ENCODE measurements around the gene DTD1.

DTD1 gene, protein sequence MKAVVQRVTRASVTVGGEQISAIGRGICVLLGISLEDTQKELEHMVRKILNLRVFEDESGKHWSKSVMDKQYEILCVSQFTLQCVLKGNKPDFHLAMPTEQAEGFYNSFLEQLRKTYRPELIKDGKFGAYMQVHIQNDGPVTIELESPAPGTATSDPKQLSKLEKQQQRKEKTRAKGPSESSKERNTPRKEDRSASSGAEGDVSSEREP

DNA sequence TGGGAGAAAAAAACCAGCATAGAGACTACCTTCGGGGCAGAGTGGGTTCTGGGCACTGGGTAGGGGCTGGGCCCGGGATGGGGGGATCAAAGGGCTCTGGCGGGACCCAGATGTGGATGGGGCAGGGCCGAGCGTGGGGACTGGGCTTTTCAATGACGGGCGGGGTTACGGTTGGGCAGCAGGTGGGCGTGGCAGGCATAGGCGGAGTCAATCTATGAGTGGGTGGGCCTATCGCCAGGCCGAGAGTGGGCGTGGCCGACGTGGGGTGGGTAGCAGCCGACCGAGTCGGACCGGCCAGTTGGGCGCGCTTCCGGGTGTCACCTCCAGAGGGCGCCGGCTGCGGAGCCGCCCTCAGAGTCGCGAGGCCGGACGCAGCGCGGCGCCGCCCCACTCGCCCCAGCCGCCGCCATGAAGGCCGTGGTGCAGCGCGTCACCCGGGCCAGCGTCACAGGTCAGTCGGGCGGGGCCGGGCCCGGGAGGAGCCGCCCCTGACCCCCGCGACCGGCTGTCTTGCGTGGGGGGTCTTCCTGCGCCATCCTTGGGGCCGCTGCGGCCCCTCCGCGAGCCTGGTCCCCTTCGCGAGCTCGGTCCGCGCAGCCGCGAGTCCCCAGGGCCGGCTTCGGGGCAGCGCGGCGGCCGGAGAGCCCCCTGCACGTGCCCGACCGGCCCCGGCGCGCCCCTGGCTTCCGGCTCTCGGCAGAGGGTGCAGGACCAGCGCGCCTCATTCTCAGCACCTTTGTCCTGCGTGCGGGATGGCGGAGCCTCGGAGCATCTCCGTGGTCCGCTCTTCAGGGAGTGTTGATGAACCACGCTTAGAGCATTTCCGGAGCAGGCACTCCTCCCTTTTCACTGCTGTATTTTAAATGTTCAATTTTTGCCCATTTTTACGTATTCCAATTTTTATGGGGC is at the start of gene DTD1:
DTD1 (plus strand) TSS at position 390 of the 909 bp plus-strand sequence; CDS start at position 409, 19 bp downstream.
- peak; percentile 93 for DNase-seq

DNA sequence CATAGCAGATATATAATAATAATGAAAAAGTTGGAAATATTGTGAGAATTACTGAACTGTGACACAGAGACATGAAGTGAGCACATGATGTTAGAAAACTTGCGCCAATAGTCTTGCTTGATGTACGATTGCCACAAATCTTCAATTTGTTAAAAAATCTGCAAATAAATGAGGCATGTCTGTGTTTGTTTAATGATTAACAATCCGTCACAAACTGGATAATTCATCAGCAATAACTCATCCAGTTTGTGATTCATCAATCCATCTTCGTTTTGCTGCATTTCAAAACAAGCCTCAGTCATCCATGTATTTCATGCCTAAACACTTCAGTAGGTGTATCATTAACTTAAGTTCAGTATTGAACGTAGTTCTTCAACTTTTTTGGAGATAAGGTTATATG is 46.1 kb upstream of the DTD1 start:
- DNase-seq = no peak

DNA sequence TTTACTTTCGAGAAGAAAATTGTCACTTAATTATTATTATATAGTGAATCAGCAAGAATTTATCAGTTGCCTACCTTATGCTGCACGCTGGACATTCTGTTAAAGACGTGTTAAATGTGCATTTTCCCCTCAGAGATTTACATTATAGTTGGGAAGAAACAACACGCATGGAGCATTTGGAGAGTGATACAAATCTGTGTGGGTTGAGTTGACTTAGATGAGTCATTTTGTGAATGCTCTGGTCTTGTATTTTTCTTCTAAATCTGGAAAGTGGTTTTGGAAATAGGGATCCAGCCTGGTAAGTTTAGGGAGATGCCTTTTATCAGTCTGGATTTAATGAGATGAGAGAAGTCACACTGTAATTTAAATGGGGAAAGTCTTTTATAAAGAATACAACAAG is 44.6 kb upstream of the DTD1 start:
- DNase-seq = no peak

DNA sequence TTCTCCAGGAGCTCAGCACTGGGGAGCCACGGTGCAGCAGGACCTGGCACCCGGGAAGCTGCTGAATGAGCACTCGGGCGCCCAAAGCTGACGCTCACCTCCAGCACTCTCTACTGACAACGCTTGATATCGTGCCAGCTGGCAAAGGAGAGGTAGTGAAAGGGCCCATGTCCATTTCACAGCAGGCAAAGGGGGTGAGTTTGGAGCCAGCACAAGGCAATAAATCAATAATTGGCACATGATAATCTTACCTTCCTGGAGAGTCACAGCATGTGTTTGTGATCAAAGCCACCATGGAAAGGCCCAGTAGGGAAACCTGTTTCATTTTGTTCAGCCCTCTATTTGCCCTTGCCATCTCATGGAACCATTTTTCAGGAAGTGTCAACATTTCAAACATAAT is 43.9 kb upstream of the DTD1 start:
- DNase-seq = peak; percentile 99

DNA sequence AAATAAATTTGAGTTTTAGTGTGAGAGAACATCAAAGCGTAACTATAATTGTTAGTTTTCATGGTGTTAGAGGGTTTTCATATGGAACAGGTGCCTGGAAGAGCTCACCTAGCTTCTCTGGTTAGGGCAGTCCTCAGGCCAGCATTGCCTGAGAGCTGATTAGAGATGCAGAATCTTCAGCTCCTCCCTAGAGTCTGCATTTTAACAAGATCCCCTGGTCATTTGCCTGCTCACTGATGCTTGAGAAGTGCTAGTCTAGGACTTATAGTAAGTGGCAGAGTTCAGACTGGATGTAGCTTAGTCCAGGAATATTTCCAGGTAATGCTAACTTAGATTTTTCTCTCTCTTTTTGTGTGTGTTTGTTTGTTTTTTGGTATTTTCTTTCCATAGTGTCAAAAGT is 42.3 kb upstream of the DTD1 start:
- peak; percentile 14 for DNase-seq

DNA sequence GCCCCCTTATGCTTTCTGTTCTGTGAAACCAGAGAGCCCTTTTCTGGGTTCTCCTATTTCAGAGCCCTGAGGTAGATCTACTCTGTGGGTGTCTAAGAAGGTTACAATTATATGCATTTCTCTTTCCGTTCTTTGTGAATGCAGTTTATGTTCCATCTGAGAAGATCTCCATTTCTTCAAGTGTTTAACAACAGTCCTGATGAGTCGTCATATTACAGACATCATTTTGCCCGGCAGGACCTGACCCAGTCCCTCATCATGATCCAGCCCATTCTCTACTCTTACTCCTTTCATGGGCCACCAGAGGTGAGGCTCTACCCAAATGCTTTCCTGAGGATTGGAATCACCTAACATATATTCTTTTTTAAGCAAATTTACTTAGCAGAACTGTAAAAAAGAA is 39.4 kb upstream of the DTD1 start:
- no peak for DNase-seq

DNA sequence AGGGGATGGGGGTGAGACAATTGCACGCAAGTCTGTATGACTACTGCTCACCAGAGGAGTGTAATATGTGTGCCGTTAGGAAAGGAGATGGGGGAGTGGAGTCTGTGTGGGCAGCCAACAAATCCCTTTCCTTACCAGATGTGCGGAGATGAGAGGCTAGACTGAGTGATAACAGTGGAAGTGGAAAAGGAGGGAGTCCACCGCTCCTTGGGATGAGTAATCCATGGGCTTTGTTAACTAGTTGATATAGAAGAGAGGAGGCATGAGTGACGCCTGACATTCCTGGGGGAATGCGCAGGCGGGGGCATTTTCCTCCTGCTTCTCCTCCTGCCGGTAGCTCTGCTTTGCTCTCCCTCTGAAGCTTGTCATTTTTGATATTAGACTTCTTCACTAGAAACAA is 34.1 kb upstream of the DTD1 start:
- no peak for DNase-seq

DNA sequence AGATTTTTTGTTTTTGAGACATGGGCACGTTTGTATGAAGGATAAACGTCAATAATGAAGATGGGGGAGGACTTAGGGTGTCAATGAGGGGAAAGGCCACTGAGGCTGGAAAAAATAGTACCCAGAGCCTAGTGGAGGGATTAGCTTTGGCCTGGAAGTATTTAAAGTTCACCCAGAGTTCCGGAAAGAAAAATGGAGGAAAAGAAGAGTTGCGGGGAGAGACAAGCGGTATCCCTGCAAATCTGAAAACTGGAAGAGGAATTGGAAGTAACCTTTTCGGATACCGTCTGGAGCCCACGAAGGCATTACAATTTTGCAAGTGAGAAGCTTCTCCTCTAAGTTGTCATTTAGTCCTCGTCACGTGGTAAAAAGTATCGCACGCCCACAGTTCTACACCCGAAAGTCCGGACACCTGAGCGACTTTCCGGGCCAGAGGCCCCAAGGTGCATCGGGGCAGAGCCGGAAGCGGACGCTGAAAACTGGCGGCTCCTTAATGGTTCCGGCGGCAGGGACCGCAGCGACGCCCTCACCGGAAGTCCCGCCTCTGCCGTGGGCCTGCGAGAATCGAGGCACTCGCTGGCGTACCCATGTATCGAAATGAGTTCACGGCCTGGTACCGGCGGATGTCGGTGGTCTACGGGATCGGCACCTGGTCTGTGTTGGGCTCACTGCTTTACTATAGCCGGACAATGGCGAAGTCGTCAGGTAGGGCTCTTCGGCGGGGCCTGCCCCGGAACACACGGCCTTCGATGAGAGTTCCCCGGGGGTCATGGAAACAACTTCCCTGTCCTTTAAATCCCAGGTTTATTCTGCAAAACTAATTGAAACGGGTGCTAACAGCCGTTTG is 20.7 kb upstream of the DTD1 start, which contains the start of gene SMIM26:
SMIM26 (plus strand) TSS at position 541 of the 847 bp plus-strand sequence; CDS start at position 588, 47 bp downstream.
- DNase-seq = peak; percentile 95

DNA sequence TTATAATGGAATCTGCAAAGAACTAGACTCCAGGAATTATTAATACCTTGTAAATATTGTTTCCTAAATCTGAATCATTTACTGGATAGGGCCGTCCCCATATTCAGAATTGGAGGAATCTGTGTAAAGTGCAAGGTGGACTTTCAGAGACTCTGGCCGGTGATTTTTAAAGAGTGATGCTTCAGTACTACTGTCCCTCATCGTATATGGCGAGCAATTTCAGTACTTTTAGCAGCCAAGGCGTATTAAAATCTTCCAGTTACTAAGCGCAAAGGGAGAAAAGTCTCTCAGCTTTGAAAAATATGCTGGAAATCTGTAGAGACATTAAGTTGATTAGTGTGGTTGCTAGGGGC is 20.1 kb upstream of the DTD1 start:
- peak; percentile 31 for DNase-seq

DNA sequence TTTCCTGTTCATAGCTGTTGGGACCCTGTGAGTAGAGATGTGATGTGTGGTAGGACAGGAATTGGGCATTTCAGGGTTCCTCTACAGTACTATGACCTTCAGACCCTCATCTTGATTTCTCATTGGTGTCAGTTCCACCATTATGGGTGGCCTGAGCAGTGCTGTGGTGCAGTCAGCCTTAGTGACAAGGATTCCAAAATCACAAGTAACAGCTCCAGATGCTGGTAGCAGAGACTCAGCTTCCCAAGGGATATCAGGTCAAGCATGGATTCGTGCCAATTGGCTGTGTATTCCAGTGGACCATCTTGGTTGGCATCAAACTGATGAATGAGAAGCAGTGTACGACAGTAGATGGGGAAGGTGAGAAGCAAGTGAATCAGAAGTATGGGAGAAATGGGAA is 16.8 kb upstream of the DTD1 start:
- no peak for DNase-seq

DNA sequence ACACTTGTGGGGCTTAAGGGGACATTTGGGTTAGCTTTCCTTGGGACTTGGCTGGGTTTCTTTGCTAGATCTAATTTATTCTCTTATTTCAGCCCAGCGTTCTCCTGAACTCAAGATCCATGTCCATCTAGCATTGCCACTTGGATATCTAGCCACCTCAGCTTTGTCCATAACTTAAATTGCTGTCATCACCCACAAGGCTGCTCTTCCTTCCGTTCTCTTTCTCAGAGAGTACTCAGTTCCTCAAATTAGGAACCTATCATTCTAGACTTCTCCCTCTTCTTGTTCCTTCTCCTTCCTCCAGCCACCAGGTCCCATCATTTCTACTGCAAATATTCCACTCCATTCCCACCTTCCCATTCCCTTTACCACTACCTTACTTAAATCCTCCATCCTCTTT is 16.3 kb upstream of the DTD1 start:
- no peak for DNase-seq

DNA sequence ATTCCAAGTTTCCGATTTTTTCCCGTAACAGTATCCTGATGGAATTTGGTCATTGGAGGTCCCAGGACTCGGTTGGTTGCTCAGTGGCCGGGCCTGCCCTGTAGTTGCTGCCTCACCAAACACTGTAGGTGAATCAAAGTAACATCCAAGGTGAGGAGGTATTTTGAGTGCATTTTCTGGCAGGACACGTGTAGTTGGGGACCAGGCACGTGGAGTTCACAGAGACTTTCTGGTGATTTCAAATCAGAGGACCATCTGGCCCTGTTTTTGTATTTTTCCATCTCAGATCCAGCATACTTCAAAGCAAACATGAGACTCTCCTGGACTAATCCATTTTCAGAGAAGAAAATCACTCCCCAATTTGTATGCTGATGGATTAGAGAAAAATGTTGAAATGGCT is 9.9 kb upstream of the DTD1 start:
- no peak for DNase-seq

DNA sequence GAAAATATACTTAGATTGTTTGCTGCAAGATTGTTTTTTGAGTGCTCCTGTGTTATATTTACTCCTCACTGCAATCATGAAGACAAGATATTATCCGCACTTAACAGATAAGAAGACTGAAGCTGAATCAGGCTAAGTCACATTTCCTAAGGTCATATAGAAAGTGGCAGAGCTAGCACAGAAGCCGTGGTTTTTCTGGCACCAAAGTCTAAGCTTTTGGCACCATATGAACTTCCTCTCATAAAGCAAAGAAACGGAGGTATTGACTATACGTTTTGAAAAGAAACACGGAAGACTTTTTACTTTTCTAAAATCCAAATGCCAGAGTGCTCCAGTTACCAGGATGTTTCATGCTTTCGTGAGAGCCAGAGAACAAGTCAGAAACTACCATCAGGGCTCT is 9.3 kb upstream of the DTD1 start:
- DNase-seq = no peak

DNA sequence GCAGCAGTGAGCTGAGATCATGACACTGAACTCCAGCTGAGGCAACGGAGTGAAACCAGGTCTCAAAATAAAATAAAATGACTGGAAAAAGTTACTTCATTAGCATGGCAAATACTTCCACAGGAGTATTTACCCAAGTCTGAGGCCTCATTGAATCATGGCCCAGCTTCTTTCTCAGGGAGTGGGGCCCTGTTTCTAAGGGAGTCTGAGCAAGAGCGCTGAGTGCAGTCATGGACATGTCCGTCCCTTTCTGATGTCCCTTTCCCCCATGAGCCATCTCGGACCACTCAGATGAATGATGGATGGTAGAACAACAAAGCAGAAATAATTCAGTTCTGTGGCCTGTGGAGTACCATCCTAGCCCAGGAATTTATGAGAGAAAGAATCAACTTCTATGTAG is 7.8 kb upstream of the DTD1 start:
- no peak for DNase-seq

DNA sequence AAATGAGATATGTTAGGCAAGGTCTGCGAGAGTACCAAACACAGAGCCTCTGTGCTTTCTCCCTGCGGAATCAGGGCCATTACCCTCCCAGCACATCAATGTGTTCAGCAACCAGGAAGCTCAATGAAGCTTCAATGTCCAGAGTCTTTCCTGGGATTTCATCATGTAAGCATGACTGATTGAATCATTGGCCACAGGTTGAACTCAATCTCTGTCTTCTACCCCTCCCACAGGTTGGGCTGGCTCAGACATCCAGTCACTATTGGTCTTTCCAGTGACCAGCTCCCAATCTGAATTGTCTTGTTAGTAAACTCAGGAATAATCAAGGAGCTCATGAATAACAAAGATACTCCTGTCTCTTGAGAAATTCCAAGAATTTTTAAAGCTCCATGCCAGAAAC is 2.7 kb upstream of the DTD1 start:
- peak; percentile 8 for DNase-seq

DNA sequence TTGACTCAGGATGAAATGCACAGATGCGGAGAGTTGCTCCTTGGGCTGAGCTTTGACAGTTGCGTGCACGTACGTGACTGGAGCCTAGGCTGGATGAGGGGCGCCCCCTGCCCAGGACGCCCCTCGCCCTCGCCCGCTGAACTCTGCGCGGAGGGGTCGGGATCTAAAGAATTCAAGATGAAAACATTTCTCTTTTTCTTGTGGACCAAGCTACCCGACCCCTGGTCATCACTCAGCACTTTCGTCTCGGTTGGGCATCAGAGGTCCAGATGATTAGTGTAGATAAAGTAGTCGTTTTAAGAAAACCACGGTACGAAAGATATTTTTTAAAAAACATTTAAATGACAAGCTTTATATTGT is 700 bp downstream of the DTD1 start:
- DNase-seq = no peak

DNA sequence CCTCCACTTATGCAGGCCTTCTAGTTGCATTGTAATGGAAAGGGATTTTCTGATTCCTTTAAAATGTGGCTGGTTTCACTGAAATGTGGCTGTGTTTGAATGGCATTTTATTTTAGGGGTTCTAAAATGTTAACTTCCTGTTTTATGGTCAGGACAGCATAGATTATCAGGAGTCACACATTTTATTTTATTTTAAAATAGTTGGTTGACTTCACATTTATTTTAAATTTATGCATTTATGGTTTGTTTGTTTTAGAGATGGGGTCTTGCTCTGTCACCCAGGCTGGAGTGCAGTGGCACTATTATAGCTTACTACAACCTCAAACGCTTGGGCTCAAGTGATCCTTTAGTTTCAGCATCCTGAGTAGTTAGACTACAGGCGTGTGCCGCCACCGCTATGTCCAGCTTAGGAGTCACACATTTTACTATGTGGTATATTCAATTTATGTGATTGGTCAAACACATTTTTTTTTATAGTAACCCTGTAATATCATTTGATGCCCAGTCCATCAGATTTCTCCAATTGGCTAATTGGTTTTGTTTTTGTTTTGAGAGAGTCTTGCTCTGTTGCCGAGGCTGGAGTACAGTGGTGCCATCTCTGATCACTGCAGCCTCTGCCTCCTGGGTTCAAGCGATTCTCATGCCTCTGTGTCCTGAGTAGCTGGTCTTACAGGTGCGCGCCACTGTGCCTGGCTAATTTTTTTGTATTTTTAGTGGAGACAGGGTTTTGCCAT is 2.3 kb downstream of the DTD1 start:
- no peak for DNase-seq

DNA sequence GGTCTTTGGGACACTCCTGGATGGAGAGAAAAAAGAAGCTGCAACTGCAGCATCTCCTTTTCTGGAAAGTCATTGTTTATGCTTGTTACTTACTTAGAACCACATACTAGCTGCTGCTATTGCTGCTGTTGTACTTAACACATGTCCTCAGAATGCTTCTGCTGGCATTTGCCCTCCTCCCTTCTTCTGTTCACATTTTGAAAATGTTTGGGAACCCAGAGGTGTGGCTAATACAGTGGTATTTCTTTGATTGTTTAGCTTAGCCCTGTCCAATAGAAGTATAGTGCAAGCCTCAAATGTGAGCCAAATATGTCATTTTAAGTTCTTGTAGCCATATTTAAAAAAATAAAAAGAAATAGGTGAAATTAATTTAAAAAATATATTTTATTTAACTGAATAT is 8.4 kb downstream of the DTD1 start:
- DNase-seq = no peak

DNA sequence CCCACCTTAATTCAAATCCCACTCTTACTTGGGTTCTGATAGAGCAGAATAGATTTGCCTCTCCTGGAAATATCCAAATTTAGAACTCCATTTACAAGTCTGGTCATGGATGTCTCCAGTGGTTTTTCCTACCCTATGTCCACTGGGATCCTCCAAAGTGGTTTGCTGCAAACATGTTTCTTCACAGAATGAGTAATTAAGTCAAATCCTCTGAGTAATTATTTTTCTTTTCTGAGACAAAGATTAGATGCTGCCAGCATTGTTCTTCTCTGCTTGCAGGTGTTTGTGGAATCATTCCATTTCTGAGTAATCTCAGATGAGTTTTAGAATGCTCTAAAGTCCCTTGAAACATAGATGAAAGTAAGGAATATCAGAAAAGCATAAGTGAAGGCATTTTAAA is 21.9 kb downstream of the DTD1 start:
- no peak for DNase-seq

DNA sequence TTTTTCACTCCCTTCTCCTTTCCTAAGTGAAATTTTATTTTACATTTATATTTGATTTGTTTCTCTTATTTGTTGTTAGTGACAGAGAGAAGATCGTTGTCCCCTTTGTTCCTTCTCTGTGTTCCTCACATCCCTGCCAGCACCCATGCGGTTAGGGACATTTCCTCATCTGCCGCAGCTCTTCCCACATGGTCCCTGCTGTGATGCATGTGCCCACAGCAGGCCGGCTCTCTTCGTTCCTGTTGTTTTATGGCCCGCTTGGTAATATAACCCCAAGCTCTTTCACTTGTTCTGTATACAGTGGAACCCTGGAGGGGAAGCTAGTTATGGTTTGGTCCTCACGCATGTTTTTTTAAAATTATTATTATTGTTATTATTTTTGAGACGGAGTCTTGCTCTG is 23.6 kb downstream of the DTD1 start:
- DNase-seq = peak; percentile 26

DNA sequence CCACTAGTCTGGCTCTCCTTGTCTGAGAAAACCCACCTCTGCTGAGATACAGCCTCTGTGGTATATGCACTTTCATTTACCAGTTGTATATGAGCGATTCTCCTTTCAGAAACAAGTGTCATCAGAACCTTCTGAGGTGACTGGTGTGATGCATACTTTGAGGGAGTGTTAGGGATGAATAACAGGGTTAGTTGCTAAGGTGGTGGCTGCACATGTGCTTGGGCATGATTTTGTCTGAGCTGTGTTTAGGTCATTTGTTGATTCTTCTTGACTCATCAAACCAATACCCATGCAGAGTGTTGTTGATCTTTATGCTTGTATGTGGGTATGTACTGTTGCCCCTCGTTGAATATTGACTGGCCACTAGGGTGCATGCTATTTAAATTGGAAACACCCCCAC is 25.7 kb downstream of the DTD1 start:
- no peak for DNase-seq

DNA sequence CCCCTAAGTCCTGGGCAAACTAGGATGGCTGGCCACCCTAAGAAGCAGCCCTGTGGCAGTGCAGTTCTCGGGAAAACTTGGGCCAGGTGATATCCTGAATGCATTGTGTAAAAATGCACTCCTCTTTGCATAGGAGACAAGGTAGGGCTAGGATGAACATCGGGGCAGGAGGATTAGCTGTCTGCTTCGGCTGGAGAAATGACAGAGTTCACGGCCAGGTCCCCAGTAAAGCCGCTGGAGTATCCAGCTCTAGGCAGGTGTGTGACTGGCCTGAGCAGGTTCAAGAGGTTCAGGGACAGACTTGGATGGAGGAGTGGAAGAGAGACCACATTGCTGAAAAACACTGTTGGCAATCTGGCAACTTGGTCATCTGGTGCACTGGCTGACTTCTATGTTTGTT is 26.4 kb downstream of the DTD1 start:
- DNase-seq = no peak
